Erythroblast (primary cell): ENCODE results near the gene TMEM196.

Source experiments
- GATA1 ChIP-seq: IDR thresholded peaks from 2 replicates; pipeline ENCODE4 v1.6.1; 2011; ENCODE audit warnings: low read depth, mild to moderate bottlenecking, control low read depth, low read length, moderate library complexity
- POLR2A ChIP-seq: IDR thresholded peaks from 2 replicates; pipeline ENCODE4 v1.6.1; 2011; ENCODE audit warnings: mild to moderate bottlenecking, low read length

GRCh38 chr7:19811386-19811785, 38.0 kb upstream of the TMEM196 start:
- TF ChIP-seq POLR2A = no peak
- no peak for TF ChIP-seq GATA1
